Activated CD4-positive, alpha-beta T cell treated with anti-CD3 and anti-CD28 coated beads, Interleukin-2, amount 50 U/mL, for 48 hours (primary cell): Measurements from ENCODE around the gene PLXNC1.

ENCODE experiments used
- DNase-seq, 2 experiments: peaks; one replicate each; pipeline ENCODE4 v3.0.0-alpha.2; 2020

Gene PLXNC1

DNA sequence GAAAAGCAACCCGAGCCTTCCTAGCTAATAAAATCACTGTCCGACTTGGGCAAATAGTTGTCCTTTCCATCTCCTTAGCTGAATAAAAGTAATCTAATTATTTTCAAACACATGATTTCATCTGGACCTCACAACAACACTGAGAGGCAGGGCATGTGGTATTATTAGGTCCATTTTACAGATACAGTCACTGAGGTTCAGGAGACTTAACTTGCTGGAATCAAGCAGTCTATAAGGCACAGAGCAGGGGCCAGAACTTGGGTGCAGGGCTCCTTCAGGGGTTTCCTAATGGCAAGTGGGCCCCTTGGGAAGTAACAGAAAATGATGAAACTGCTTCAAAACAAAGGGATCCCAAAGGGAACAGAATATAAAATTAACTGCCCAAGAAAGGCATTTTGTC is 15.5 kb downstream of the PLXNC1 start:
- no peak for DNase-seq

- no peak for DNase-seq
These were observed 16.8 kb downstream of the PLXNC1 start for GRCh38 chr12:94165138-94165537.

DNA sequence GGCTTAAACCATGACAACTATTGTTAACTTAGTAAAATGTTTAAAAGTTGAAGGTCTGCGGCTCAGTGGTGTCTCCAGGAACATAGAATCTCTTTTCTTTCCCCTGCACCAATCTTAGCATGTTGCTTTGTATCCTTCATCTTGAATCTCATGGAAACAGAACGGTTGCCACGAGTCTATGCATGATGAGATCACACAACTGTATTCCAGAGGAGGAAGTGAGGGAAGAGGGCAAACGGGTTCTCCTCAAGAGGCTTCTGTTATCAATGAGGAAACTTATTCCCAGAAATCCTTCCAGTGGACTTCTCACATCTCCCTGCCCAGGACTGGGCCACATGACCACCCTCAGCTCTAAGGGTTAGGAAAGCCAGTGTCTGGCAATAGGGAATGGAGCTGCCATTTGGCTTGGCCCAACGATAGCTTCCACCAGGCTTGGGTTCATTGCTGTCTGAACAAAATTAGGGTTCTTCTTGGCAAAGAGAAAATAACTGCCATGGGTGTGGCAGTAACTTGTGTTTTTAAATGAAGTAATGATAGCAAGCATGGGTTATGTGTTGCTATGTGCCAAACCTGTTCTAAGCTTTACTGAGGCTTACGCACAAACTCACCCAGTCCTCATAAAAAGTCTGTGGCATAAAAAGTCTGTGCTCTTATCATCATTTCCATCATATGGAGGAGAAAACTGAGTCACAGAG is 17.4 kb downstream of the PLXNC1 start:
- no peak for DNase-seq

DNA sequence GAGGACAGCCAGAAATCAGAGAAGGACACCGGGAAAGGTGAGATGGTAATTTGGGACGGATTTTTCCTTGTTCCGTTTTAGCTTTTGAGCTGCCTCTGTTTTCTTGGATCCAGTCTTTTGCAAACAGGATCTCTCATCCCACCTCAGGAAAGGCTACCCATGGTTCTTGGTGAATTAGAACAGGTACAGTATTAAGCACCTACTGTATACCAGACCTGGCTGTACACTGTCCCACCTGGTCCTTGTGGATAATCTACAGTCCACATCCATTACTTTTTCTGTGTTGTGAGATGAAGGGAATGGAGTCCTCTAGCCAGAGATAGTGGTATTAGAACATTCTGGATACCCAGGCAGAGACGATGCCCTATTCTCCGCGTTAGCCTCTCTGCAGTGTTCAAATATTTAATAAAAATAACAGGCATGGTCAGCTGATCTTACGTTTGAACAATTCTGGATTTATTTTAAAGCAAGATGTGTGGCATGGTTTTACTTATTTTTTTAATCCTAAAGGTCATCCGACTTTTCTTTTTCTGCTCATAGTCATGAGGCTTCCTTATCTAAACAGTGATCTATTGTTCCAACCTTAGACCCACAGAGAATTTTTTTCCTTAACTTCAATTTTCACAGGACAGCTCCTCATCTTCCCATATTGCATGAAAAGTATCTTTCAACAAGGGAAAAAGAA is 18.8 kb downstream of the PLXNC1 start:
- no peak for DNase-seq

DNA sequence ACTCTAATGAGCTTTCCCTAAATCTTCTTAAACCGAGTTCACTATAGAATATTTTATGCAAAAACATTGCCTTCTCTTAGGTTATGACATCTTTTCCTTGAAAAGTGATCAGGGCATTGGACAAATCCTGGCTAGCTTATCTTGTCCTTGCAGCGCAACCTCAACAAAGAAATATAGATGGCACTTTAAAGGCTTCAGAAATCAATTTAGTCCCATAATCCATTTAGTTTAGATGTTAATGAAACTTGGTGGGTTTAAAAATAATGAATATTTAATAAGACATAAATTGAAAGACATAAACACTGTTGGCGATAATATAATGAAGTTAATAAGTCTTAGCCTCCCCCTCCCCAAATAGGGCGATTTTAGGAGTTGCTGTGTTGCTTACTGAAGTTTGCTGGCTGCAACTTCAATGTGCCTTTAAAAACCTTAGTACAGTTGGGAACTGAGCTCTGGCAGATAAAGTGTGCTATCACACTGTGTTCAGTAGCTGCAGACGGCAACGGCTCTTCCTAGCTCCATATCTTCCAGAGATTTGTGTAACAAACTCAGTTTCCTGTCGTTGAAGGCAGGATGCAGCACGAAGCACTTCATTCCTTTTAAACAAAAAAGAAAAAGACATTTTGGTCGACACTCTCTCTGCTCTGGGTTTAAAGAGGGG is 19.5 kb downstream of the PLXNC1 start:
- DNase-seq: no peak

DNA sequence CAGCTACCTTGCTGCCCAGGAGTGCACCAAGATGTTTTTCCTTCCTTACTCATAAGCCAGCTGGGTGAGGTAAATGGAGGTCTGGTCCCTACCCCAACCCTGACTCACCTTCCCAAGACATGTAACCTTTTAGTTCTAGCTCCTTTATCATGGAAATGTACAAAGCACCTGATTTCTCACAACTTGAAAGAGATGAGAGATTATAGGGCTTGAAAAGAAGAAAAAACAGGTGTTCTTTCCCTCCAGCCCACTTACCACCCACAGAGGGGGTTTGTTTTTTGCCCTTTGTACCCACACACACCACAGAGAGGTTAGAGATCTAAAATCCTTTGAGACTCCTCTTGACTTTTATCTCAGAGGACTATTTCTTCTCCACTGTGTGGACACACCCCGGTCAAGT is 21.1 kb downstream of the PLXNC1 start:
- no peak for DNase-seq

DNA sequence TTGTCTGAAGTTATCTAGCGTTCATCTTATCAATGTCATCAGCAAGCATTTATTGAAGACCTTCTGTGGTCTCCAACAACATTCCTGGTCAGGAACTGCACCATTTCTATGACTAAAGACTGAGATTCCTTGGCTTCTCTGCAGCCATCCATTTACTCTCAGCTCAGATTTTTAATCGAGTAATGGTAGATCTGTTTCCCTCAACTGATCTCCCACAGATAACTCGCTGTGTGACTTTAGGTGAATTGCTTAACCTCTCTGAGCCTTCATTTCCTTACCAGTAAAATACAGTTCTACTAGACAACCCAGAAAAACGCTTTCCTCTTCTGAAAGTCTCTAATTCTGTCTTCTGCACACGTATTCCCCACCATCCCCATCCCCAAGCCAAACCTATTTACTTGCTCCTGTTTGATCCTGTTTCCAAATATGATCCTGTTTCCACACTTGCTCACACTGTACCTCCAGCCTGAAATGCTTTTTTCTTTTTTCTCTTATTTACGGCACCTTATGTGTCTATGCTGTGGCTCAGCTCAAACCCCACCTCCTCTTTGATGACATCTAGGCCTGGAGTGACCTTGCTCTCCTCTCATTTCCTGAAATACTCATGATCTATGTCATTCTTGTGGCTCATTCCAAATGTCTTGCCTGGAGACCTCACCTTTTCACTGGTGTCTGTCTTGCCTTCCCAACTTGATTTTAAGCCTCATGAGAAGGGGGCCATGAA is 21.8 kb downstream of the PLXNC1 start:
- no peak for DNase-seq

GRCh38 chr12:94170690-94171594 is 22.6 kb downstream of the PLXNC1 start:
- no peak for DNase-seq

DNA sequence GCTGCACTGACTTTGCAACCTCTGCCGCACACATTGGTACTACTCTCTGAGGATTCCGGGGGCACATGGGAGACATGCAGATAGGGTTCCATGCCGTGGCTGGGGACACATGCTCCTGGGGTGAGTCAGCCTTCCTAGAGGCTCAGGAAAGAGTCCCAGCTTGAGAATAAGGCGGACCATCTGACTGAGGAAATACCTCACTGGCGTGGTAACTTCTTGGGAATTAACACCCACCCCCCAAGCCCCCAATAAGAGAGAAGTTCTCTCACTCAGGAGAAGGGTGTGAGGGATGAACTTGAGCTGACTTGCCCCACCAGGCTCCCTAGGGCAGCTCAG is 23.2 kb downstream of the PLXNC1 start:
- no peak for DNase-seq

DNA sequence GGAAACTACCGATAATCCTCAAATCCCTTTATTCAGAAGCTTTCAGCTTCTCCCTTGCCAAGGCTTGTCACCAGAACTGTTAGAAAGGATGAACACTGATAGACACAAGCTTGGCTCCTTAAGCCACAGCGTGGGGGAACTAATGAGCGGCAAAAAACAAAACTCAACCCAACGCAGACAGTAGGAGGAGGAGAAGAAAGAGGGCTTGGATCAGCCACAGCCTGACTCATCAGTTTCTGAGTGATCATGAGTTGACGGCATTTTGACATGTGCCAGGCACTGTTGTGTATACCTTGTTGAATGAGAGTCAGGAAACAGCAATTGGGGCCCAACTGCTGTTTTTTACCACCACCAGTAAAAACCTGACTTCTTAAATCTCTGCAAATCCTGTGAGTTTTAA is 23.7 kb downstream of the PLXNC1 start:
- DNase-seq: peak; percentile 52 to 66

DNA sequence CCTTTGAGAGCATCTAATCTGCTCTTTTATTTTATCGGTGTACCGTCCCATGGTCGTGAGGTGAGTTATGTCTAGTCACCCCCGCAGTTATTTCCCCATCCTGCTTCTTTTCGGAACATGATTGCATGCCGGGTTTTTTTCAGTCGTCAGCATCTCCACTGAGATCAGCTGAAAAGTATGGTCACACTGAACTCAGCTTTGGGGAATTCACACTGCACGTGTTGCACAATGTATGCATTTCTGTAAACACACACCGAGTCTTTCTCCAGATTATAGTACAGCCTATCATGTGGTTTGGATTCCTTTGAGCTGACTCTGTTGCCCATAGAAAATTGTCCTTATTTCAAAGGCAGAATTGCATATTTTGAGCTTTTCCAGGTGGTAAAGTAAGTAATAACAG is 24.6 kb downstream of the PLXNC1 start:
- DNase-seq: no peak

GRCh38 chr12:94173660-94174265 is 25.4 kb downstream of the PLXNC1 start:
- no peak for DNase-seq

GRCh38 chr12:94174576-94174975 is 26.2 kb downstream of the PLXNC1 start:
- peak; percentile 40 to 52 for DNase-seq

DNA sequence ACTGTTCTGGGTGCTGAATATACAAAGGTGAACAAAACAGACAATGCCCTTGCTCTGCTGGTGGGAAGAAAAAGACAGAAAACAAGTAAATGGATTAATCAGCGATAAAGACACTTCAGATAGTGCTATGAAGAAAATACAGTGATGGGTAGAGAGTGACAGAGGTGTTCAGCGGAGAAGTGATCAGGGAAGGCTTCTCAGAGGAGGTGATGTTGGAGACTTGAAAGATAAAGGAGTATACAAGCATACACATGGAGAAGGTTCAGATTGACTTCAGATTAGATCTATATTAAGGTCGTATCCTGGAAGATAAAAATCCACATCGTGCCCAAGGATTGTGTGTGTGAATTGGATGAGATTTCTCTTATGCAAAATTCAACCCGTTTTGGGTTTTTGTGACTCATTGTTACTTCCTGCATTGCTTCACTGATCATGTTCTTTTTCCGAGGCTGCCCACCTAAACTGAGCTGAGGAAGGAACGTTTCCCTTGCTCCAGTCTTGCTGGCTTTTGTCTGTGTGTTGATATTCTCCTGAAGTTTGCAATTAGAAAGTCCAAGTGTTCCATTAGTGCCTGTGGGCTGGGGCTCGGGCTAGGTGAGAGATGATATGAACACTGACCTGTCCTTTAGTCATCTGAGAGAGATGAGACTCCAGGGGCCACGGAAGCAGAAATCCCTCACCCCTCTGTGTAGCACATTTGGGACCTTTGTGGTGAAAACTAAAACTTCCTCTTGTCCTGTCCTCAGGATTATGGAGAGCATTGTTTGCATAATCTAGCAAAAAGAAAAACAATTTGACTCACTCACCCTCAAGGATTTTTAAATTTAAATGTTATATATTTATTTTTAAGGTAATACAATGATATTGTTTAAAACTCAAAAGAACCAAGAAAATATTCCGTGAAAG is 27.6 kb downstream of the PLXNC1 start:
- peak in 1 of 2 experiments; percentile 24 for DNase-seq

GRCh38 chr12:94178054-94178453 is 29.7 kb downstream of the PLXNC1 start:
- DNase-seq: no peak

GRCh38 chr12:94178882-94179281 is 30.5 kb downstream of the PLXNC1 start:
- DNase-seq: no peak

DNA sequence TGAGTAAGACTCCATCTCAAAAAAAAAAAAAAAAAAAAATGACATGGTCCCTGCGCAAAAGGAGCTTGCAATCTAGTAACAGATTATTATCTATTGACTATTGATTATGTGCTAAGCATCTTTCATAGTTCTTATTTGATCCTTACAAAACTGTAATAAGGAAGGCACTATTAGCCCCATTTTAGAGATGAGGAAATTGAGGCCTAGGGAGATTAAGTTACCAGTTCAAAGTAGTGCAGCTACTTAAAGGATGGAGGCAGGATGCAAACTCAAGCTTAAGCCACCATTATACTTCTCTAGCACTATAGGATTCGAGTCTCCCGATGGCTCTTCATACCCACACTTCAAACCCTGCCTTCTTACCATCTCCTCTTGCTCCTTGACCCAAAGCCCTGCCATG is 31.3 kb downstream of the PLXNC1 start:
- no peak for DNase-seq

GRCh38 chr12:94180558-94181296 is 32.4 kb downstream of the PLXNC1 start:
- no peak for DNase-seq

DNA sequence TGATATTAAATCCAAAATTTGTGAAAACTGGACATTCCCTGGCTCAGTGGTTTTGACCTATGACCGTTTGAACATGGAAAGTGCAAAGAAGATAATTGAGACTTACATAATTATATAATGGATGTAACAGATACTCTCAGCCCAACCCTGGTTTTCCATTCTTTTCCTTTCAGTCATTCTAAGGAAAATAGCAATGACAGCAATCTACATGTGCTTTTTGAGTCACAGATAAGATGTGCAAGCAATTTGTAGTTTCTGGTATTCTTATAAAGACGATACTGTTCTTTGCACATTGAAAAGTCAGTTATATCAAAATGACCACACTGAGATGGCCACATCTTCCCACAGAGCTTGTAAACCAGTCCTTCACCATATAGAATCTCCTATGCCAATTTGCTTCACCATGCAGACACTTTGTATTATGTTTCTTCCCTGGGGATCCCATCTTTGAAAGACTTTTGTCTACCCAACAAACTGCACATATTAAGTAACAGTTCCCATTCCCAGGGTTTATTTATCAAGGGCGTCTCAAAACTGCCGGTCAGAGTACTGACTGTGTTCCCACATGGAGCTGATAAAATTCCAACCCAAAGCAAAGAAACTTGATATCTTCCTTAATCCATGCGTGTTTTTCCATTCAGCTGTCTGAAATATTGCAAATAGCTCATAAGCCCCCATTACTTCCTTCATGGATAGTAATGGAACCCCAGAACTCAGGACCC is 34.8 kb downstream of the PLXNC1 start:
- DNase-seq: no peak
